HL-60/S4 treated with phorbol 12-myristate 13-acetate at 8.2 ng/mL for 4 days and 3 days (cell line): ENCODE data around the gene CPXM2.

Experiments
- in situ Hi-C: fragments of 300-500 bp; cut with MboI; formaldehyde crosslinking; loops from 2 replicates; pipeline ENCODE4 v1.15.0; 2022; ENCODE audit warnings: low sequenced_read_pairs

CPXM2 gene

GRCh38 chr10:123852411-123852951 lies 39.1 kb downstream of the CPXM2 start:
- in situ Hi-C loops: no loop called here

GRCh38 chr10:123848564-123849457 lies 42.8 kb downstream of the CPXM2 start:
- in situ Hi-C loops: no loop called here

GRCh38 chr10:123847686-123848432 lies 43.7 kb downstream of the CPXM2 start:
- in situ Hi-C loops: no loop called here

GRCh38 chr10:123843835-123844234 lies 47.8 kb downstream of the CPXM2 start:
- in situ Hi-C loops: no loop called here

DNA sequence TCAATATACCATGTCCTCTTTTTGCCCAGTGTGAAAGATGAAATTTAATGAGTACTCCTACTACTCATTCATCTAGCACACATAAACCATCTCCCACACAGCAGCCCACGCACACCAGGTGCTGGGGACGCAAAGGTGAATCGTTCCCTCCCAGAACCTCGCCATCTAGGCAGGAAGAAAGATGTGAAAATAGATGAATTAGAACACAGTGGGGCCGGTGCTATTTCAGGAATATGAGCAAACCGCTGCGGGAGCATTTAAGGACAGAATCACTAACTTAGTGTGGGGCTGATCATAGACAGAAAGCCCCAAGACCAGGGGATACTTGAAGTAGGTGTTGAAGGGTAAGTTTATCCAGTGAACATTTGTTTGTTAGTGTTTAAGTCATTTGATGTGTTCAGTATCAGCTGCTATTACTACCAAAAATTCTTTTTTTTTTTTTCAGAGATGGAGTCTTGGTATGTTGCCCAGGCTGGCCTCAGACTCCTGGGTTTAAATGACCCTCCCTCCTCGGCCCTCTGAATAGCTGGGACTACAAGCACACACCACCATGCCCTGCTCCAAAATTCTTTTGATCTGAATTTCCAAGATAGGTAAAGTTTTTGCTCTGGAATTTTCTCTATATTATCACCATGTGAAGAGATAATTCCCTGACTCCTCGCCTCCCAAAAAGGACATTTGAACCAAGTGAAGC lies 48.8 kb downstream of the CPXM2 start:
- in situ Hi-C loops: no loop called here

- in situ Hi-C loops: no loop called here
These were observed 50.0 kb downstream of the CPXM2 start for GRCh38 chr10:123841560-123841959.

DNA sequence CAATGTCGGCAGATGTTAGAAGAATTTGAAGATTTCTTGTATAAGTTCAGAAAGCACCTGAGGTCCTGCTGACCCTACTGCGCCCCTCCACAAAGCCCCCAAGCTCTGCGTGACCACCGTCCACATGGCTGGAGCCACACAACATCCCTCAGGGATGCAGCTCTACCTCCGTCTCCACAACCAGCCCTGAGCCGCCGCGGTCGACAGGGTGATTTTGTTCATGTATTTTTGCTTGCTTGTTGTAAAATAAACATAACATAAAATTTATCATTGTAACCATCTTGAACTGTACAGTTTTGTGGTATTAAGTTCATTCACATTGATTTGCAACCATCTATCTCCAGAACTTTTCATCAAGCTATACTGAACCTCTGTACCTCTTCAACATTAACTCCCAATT lies 50.5 kb downstream of the CPXM2 start:
- in situ Hi-C loops: no loop called here

DNA sequence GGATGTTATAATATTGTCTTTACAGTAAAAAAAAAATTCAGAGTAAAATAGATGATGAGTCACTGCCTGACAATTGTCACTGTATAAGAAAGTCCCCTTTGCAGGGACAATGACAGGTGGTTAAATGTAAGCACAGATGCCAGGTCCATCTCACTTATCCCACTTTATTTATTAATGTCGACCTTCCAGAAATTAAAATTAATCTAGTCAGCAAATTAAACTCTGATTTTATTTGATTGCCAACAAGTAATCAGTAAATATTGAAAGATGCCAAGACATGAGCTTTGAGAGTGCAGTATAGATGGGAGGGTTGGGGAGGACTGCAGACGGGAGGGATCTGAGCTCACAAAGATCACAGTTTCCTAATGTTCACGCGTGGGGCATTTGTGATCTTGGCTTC lies 50.9 kb downstream of the CPXM2 start:
- in situ Hi-C loops: no loop called here

DNA sequence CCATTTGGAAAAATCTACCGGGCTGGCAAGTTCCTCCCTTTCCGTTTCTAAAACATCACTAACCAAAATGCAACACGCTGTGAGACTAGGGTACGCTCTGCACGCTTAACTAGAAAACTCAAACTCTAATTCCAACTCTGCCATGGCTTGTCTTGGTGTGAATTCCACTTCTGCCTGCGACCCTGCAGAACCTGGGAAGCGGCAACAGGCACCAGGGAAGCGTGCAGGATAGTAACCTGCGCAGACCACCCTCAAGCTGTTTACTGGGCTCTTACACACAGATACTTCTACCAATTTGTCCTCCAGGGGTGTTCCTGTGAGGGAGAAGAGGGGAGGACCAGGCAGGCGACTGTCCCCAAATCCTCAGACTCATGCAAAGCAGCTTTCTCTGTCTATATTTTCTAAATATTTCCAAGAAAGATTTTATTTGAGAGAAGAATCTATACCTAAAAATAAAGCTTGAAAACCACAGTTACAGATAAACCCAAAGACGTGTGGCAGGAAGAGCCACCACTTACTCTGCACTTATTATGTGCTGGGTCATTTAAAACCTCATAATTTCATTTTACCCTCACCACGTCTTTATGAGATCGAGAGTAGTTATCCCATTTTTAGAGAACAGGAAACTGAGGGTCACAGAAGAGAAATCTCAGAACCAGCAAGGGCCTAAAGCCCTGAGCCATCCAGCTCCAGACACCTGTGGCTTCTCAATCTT lies 52.9 kb downstream of the CPXM2 start:
- in situ Hi-C loops: no loop called here

DNA sequence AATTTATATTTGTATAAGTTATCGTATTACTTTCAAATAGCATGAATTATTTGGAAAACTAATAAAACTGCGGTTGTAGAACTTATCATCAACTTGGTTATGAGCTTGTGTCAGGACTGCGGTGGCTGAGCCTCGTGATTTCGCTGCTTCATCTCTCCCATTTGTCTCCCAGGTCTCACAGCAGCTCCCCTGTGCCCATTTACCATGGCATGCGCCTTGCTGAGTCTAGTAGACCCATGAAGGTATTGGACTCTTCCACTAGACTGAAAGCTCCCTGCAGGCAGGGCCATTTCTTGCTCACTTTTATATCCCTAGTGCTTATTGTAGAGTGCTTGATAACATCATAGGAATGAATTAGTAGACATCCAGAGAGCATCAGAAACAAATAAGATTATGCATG lies 53.9 kb downstream of the CPXM2 start:
- in situ Hi-C loops: no loop called here

- in situ Hi-C loops: no loop called here
These were observed 55.0 kb downstream of the CPXM2 start for GRCh38 chr10:123836418-123837145.

DNA sequence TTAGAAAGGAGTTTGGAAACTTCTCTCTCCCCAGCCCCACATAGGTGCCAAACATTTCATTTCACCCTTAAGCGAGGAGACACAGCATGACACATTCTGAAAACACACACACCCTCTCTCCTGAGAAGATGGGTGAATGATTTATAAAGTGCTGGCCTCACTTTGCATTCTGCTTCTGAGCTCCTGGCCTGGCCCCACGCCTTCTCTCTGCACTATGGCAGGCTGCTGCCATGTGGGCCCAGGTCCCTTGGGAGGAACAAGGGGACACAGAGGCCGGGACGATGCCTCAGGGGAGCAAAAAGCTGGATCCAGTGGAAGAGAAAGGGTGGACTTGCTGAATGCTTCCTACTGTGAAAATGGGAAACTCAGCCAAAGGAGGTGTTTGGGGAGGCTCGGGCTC lies 56.0 kb downstream of the CPXM2 start:
- in situ Hi-C loops: no loop called here

DNA sequence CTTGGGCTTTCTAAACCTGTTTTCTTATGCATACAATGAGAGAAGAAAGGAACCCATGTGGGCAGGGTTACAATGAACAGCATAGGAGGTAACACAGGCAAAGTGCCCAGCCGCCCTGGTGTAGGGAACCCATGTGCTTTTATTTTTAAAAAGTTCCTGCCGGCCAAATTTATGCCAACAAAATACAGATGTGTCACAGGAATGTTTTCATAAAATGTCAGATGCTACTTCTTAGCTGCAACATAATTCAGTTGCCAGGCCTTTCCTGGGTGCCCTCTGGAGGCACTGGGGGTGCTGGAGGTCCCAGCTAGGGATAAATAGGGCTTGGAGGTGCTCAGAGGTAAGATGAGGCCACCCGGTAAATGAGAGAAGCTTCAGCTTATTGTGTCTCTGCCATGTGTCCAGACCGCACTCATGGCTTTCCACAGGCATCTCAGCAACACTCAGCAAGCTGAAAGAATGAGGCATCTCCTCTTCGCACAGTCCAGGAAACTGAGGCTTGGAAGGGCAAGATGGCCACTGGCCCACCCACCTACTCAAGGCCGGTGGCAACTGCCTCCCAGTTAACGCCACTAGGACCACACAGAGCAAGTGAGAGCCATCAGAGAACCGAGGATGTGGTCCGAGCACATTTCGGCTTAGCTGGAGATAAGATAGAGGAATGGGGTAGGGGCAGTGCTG lies 58.3 kb downstream of the CPXM2 start:
- in situ Hi-C loops: no loop called here

DNA sequence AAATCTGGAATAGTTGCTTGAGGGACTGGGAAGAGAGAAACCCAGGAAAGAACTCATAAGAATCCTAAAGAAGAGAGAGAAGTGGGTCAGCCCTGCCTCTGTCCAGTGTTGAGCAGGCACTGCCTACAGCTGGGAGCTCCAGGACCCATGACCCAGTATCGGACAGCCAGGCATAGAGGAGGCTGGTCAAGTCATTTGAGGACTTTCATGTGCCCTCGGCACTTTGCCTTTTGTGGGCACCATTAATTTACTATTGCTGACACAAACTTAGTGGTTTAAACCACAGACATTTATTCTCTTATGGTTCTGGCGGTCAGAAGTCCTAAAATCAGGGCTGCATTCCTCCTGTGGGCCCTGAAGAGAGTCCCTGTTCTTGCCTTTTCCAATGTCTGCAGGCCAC lies 60.3 kb downstream of the CPXM2 start:
- in situ Hi-C loops: no loop called here

DNA sequence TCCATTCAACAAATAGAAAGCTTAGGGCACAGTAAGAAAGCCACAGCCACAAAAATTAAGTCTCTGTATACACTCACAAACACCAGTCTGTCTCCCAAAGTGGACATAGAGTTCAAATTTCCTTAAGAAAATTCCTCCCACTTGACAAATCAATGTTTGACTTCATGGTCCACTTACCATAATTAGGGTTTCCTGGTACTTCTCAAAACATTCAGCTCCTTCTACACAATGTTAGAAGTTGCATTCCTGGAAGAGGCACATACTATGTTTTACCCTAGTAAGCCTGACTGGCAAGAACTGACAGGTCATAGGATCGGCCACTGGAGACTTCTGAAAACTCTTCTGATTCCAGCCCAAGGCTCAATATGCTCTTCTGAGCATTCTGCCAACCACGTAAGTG lies 70.5 kb downstream of the CPXM2 start:
- in situ Hi-C loops: no loop called here

DNA sequence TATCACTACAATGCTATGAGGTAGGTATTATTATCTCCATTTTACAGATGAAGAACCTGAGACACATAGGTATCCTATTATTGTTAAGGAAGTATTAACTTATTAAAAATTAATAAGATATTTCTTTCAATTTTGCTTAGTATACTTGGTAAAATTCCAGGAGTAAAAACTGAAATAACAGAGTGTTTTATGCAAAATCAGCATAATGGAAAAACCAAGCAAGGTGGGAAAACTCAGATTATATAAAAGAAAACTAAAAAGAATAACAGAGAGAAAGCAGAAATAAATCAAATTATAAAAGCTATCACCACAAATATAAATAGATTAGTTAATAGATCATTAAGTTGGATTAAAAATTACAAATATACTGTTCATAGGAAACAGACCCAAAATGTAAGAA lies 82.0 kb downstream of the CPXM2 start:
- in situ Hi-C loops: no loop called here

- in situ Hi-C loops: no loop called here
These were observed 82.7 kb downstream of the CPXM2 start for GRCh38 chr10:123808906-123809305.

DNA sequence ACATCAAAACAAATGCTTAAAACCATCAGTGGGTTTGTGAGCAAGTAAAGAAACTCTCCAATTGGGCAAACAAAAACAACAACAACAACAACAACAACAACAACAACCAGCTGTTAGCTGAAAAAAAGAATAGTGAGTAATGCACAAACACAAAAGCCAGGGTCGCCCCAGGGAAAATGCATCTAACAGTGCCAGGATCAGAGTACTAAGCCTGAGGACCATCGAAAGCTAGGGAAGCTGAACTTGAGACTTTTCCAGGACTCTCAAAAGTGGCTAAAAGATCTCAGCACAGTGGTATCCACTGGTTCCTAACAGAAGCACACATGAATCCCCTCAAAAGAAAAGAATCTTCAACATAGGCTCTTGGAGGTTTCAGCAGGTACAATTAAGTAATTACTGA lies 83.3 kb downstream of the CPXM2 start:
- in situ Hi-C loops: no loop called here

DNA sequence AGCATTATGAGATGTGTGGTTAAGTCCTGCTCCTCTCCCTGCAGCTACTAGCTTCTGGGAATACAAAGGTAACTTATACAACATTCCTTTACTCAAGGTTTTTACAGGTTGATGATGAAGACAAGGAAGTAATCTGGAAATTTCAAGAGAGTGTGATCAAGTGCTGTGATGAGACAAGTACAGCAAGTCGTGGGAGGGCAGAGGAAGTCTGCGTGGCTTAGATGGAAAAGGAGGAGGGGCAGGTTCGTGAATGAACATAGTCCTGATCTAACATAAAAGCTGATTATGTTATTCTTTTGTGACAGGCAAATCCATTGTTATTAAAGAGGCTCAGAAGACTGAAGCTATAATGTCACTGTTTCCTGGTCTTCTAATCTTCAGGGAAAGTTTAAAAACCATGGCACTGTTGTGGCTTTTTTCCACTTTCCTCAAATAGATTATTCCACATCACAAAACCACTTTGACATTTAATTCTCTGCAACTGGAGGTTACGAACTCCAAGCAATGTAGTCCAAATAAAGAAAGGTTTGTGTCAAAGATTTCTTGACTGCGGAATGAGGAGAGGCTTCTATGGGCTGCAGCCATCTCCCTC lies 84.1 kb downstream of the CPXM2 start:
- in situ Hi-C loops: no loop called here
